ENCODE data around the gene CACTIN. TPM values are rescaled to one million over a fixed set of nuclear protein-coding genes. Genes with fewer than 3 reads are reported as not detected.

The CACTIN gene
- total RNA-seq, 4 donors from 2014 or later = 10.9 to 29.0 (median 16.8) TPM

- TF ChIP-seq CTCF (IDR thresholded peaks at IDR 0.05; ENCODE audit: low read depth) = no peak
Observed at GRCh38 chr19:3589949-3590348, 36.6 kb downstream of the CACTIN start.

- no peak for TF ChIP-seq CTCF (IDR thresholded peaks at IDR 0.05; ENCODE audit: low read depth)
Observed at GRCh38 chr19:3589439-3589838, 37.2 kb downstream of the CACTIN start.

GRCh38 chr19:3586707-3587346 is 39.8 kb downstream of the CACTIN start:
- TF ChIP-seq CTCF (IDR thresholded peaks at IDR 0.05; ENCODE audit: low read depth) = no peak

GRCh38 chr19:3586127-3586626 is 40.4 kb downstream of the CACTIN start:
- TF ChIP-seq CTCF (IDR thresholded peaks at IDR 0.05; ENCODE audit: low read depth) = no peak

- no peak for TF ChIP-seq CTCF (IDR thresholded peaks at IDR 0.05; ENCODE audit: low read depth)
Observed at GRCh38 chr19:3585301-3586126, 41.1 kb downstream of the CACTIN start, which contains the start of gene GIPC3. Gene GIPC3, plus strand, starts transcription at chr19:3585478. Its CDS starts 120 bp downstream, at chr19:3585598.

GRCh38 chr19:3580156-3580934 is 46.2 kb downstream of the CACTIN start:
- no peak for TF ChIP-seq CTCF (IDR thresholded peaks at IDR 0.05; ENCODE audit: low read depth)

All from subcutaneous adipose tissue (tissue), 4 donors.